Breast epithelium (tissue), 4 donors: ENCODE data around the gene HIPK4. TPM values are rescaled to one million over a fixed set of nuclear protein-coding genes. Genes with fewer than 3 reads are reported as not detected.

Experiments
- DNase-seq, 2 donors: peaks; one replicate each; pipeline ENCODE4 v3.0.0-alpha.2; 2019; ENCODE audit warnings: low spot score in 2 of 2
- H3K27ac ChIP-seq, 2 donors: fragments of 200-600 bp; sonication (generic) in 1 of 2; one replicate each; pipeline ENCODE4 v1.5.1; 2016 to 2019; ENCODE audit warnings: mild to moderate bottlenecking in 1 of 2
- H3K27me3 ChIP-seq, 2 donors: fragments of 200-600 bp; sonication (generic) in 1 of 2; one replicate each; pipeline versions ENCODE4 v1.5.1 to v1.6.0; 2017 to 2019; ENCODE audit warnings: control low read depth in 1 of 2, mild to moderate bottlenecking in 1 of 2
- H3K36me3 ChIP-seq: fragments of 200-600 bp; one replicate; pipeline ENCODE4 v1.5.1; 2019
- H3K4me1 ChIP-seq, 2 donors: fragments of 200-600 bp; sonication (generic); one replicate each; pipeline ENCODE4 v1.5.1; 2016 to 2019; ENCODE audit warnings: control low read depth in 1 of 2
- H3K4me3 ChIP-seq, 3 donors: fragments of 200-600 bp; sonication (generic); 1 replicate in 2 of 3; 2 replicates in 1 of 3; pipeline ENCODE4 v1.5.1; 2016 to 2019; ENCODE audit warnings: mild to moderate bottlenecking in 3 of 3, moderate library complexity in 2 of 3
- H3K9me3 ChIP-seq, 2 donors: fragments of 200-600 bp; sonication (generic) in 1 of 2; one replicate each; pipeline ENCODE4 v1.5.1; 2016 to 2019; ENCODE audit warnings: control low read depth in 1 of 2
- POLR2A ChIP-seq: fragments of 450-650 bp; IDR thresholded peaks from one replicate; pipeline ENCODE4 v1.6.1; 2016; ENCODE audit warnings: antibody characterized with exemption, mild to moderate bottlenecking, moderate library complexity
- POLR2AphosphoS5 ChIP-seq, 3 donors: sonication (generic); formaldehyde crosslinking; IDR thresholded peaks; one replicate each; pipeline ENCODE4 v1.6.1; 2017; ENCODE audit warnings: antibody characterized with exemption in 3 of 3
- intact Hi-C: fragments of 100-400 bp; cut with DNase I; formaldehyde crosslinking; loops from one replicate; pipeline ENCODE4 v1.15.1; 2023; ENCODE audit warnings: low total_unique reads
- total RNA-seq, 3 donors: library from RNA; depleted of rRNA; stranded (reverse); fragments of >200 nt; gene quantifications; one replicate each; pipeline ENCODE4 v1.1.0, GENCODE V29; 2016
- TF ChIP-seq, protein P1 (sequence below), 3 donors: fragments of 450-650 bp; IDR thresholded peaks; one replicate each; pipeline ENCODE4 v1.5.1; 2016 to 2017; ENCODE audit warnings: antibody characterized with exemption in 3 of 3, mild to moderate bottlenecking in 3 of 3, moderate library complexity in 3 of 3

Gene HIPK4
- total RNA-seq, 3 donors from 2014 or later, result 0.16 to 0.33 TPM; not detected in 1

DNA sequence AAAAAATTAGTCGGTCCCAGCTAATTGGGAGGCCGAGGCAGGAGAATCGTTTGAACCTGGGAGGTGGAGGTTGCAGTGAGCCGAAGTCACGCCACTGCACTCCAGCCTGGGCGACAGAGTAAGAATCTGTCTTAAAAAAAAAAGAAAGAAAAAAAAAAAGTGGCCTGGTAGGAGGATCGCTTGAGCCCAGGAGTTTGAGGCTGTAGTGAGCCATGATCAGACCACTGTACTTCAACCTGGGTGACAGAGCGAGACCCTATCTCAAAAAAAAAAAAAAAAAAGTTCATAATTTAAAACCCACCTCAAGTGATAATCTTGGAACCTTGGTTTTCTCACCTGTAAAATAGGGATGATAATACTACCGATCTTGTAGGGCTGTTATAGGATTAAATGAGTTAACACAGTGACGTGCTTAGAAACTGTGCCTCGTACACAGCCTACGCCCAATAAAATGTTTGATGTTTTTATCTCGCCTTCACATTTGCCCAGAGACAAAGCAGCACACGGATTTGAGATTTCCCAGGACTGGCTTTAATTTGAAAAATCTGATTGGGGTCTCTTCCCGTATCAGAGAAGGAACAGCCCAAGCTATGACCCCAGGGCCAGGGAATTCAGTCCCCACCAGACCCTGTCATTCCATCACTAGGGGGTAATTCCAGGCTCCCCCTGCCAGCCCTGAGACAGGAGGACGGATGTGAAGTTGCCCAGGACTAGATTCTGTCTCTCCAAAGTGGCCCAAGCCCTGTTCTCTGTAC lies 32.2 kb upstream of the HIPK4 start:
- intact Hi-C loops, result no loop called here
- H3K27ac ChIP-seq, result peak overlapping the region; percentile 97 to 98
- no peak for DNase-seq

DNA sequence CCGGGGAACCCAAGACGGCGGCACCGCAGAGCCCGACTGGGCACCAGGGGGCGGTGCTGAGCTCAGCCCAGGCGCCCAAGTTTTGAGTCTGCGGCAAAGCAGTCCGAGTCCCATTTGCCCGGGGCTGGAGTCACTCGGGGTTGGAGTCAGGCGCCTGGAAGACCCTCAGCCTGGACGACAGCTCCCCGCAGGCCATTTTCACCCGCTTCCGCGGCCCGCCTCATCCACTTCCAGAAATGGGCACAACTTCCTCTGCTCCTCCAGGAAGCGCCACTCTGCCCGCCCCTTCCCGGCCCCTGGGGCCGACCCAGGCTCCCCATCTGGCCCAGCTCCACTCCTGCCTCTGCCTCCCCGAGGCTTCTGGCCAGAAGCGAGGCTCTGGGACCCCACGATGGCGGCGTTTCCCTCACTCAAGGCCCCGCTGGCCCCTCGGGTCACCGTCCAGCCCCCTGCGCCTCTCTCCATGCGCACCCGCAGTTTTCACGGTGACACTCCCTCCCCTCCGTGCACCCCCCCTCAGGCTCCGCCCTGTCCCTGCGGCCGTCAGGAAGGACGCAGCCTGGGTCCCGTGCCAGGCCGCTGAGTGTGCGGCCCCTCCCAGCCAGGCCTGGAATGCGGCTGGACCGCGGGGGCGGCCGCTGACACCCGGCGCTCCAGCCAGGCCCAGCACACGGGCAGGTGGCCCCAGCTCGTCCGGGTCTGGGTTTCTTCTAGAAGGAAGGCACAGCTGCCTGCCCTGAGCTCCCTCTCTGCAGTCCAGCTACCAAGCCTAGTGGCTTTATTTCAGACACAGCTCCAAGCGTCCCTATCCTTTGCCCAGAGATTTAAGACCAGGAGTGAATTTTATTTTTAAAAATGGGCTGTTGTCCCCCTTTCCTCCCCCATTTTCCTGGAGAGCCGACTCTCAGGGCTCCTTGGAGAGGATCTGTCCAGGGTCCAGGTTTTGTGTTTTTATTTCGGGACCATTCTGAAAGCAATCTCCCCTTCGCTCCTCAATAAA lies 31.1 kb upstream of the HIPK4 start:
- Histone ChIP-seq H3K4me1 (peaks cover 6 to 16% of the 10 kb centered on the region in 2 donors), H3K9me3 (no peaks in the 10 kb centered on the region), H3K27ac (peak overlapping the region; percentile 97 to 98), H3K36me3 (no peaks in the 10 kb centered on the region), H3K27me3 (no peaks in the 10 kb centered on the region), H3K4me3 (peak overlapping the region; percentile 61 to 74 (median 72))
- intact Hi-C loops, result no loop called here
- peak; percentile 86 for TF ChIP-seq POLR2A
- TF ChIP-seq, protein P1, sequence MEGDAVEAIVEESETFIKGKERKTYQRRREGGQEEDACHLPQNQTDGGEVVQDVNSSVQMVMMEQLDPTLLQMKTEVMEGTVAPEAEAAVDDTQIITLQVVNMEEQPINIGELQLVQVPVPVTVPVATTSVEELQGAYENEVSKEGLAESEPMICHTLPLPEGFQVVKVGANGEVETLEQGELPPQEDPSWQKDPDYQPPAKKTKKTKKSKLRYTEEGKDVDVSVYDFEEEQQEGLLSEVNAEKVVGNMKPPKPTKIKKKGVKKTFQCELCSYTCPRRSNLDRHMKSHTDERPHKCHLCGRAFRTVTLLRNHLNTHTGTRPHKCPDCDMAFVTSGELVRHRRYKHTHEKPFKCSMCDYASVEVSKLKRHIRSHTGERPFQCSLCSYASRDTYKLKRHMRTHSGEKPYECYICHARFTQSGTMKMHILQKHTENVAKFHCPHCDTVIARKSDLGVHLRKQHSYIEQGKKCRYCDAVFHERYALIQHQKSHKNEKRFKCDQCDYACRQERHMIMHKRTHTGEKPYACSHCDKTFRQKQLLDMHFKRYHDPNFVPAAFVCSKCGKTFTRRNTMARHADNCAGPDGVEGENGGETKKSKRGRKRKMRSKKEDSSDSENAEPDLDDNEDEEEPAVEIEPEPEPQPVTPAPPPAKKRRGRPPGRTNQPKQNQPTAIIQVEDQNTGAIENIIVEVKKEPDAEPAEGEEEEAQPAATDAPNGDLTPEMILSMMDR (IDR thresholded peaks at IDR 0.05), result peak; percentile 80 to 93 (median 87)
- TF ChIP-seq POLR2AphosphoS5 (IDR thresholded peaks at IDR 0.05), result peak; percentile 92 to 97 (median 94)
- DNase-seq, result peak; percentile 94 to 95

More for the DNA sequence above, 32.2 kb upstream of the HIPK4 start:
- TF ChIP-seq POLR2A (no peak), POLR2AphosphoS5 (IDR thresholded peaks at IDR 0.05) (no peak)
- TF ChIP-seq, protein P1 (IDR thresholded peaks at IDR 0.05), result no peak
- Histone ChIP-seq H3K9me3 (no peaks in the 10 kb centered on the region), H3K27me3 (no peaks in the 10 kb centered on the region), H3K4me3 (peak overlapping the region; percentile 61 to 74 (median 72)), H3K36me3 (no peaks in the 10 kb centered on the region), H3K4me1 (peaks cover 6 to 16% of the 10 kb centered on the region in 2 donors)

DNA sequence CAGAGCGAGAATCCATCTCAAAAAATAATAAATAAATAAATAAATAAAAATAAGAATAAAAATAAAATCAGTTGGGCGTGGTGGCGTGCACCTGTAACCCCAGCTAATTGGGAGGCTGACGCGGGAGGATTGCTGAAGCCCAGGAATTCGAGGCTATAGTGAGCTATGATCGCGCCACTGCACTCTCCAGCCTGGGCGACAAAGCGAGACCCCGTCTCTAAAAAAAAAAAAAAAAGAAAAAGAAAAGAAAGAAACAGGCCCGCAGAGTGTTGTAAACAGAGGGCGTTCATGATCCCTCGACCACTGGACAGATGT lies 30.4 kb upstream of the HIPK4 start:
- H3K36me3 ChIP-seq, result no peaks in the 10 kb centered on the region
- intact Hi-C loops, result no loop called here
- no peaks in the 10 kb centered on the region for H3K27me3 ChIP-seq
- peak overlapping the region; percentile 97 to 98 for H3K27ac ChIP-seq
- H3K4me1 ChIP-seq, result peaks cover 6 to 16% of the 10 kb centered on the region in 2 donors
- TF ChIP-seq, protein P1 (IDR thresholded peaks at IDR 0.05), result no peak
- TF ChIP-seq POLR2A (no peak), POLR2AphosphoS5 (IDR thresholded peaks at IDR 0.05) (no peak)
- peak overlapping the region; percentile 61 to 74 (median 72) for H3K4me3 ChIP-seq
- no peaks in the 10 kb centered on the region for H3K9me3 ChIP-seq
- DNase-seq, result no peak

DNA sequence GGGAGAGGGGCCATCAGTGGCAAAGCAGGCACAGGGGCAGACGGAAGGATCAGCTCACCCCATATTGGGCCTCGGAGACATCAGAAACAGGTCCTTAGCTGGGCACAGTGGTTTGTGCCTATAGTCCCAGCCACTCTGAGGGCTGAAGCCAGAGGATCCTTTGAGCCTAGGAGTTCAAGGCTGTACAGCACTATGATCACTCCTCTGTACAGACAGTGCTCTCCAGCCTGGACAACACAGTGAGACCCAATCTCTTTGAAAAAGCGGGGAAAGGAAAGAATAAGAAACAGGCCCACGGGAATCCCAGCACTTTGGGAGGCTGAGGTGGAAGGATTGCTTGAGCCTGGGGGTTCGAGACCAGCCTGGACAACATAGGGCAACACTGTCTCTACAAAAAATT lies 29.8 kb upstream of the HIPK4 start:
- H3K27me3 ChIP-seq, result no peaks in the 10 kb centered on the region
- no peak for DNase-seq
- H3K36me3 ChIP-seq, result no peaks in the 10 kb centered on the region
- TF ChIP-seq, protein P1 (IDR thresholded peaks at IDR 0.05), result no peak
- TF ChIP-seq POLR2A (no peak), POLR2AphosphoS5 (IDR thresholded peaks at IDR 0.05) (no peak)
- intact Hi-C loops, result no loop called here
- peak overlapping the region; percentile 40 to 63 for H3K27ac ChIP-seq
- H3K4me3 ChIP-seq, result no peak overlapping the region
- no peaks in the 10 kb centered on the region for H3K9me3 ChIP-seq
- peaks cover 6 to 20% of the 10 kb centered on the region in 2 donors for H3K4me1 ChIP-seq
